Activated T-cell treated with anti-CD3 and anti-CD28 coated beads, Interleukin-2, amount 50 U/mL, for 48 hours (primary cell): ENCODE results near the gene SERPINA1.

Source experiments
- DNase-seq, 2 experiments: peaks; one replicate each; pipeline ENCODE4 v3.0.0-alpha.2; 2020

SERPINA1 gene

GRCh38 chr14:94345344-94346064 lies 42.9 kb downstream of the SERPINA1 start:
- no peak for DNase-seq

- no peak for DNase-seq
Observed at GRCh38 chr14:94344389-94344788, 44.0 kb downstream of the SERPINA1 start.

GRCh38 chr14:94343238-94344005 lies 45.0 kb downstream of the SERPINA1 start:
- DNase-seq: no peak

- peak; percentile 35 to 46 for DNase-seq
Observed at GRCh38 chr14:94342334-94342934, 46.0 kb downstream of the SERPINA1 start.

GRCh38 chr14:94341656-94342333 lies 46.6 kb downstream of the SERPINA1 start:
- DNase-seq: no peak

GRCh38 chr14:94340533-94340932 lies 47.9 kb downstream of the SERPINA1 start:
- no peak for DNase-seq

GRCh38 chr14:94338023-94338422 lies 50.4 kb downstream of the SERPINA1 start:
- no peak for DNase-seq

GRCh38 chr14:94337274-94337673 lies 51.1 kb downstream of the SERPINA1 start:
- DNase-seq: no peak

- DNase-seq: no peak
Observed at GRCh38 chr14:94334872-94335271, 53.5 kb downstream of the SERPINA1 start.

- DNase-seq: no peak
Observed at GRCh38 chr14:94332587-94332986, 55.8 kb downstream of the SERPINA1 start.

- no peak for DNase-seq
Observed at GRCh38 chr14:94332063-94332583, 56.3 kb downstream of the SERPINA1 start.

- DNase-seq: no peak
Observed at GRCh38 chr14:94331462-94331861, 56.9 kb downstream of the SERPINA1 start.

- DNase-seq: no peak
Observed at GRCh38 chr14:94330857-94331256, 57.5 kb downstream of the SERPINA1 start.

- no peak for DNase-seq
Observed at GRCh38 chr14:94330432-94330831, 58.0 kb downstream of the SERPINA1 start.

GRCh38 chr14:94329857-94330256 lies 58.5 kb downstream of the SERPINA1 start:
- DNase-seq: no peak

GRCh38 chr14:94328196-94328595 lies 60.2 kb downstream of the SERPINA1 start:
- DNase-seq: no peak
